Measurements from ENCODE around the gene MUC3A.

GRCh38 chr7:101009629-101010028, 60.3 kb downstream of the MUC3A start:
- TF ChIP-seq ZNF138 (tag by site-specific recombination; IDR thresholded peaks at IDR 0.05; ENCODE audit: borderline replicate concordance) (no peak), ZFP41 (tag by site-specific recombination; IDR thresholded peaks at IDR 0.05; ENCODE audit: borderline replicate concordance) (no peak)

All from HEK293 (cell line).